Hepatocyte (in vitro differentiated cells): ENCODE data around the gene SYNE4.

Experiments used
- EZH2 ChIP-seq: fragments of 200-600 bp; sonication (generic); IDR thresholded peaks from 2 replicates; pipeline ENCODE4 v1.6.1; 2016; ENCODE audit warnings: antibody characterized with exemption, mild to moderate bottlenecking, borderline replicate concordance
- EZH2phosphoT487 ChIP-seq: fragments of 200-600 bp; sonication (generic); IDR thresholded peaks from one replicate; pipeline ENCODE4 v1.6.1; 2018; ENCODE audit warnings: antibody characterized with exemption, mild to moderate bottlenecking, low read depth, moderate library complexity; ENCODE audit not compliant: unreplicated experiment, severe bottlenecking
- TF ChIP-seq, protein P1 (sequence below): fragments of 200-600 bp; sonication (generic); IDR thresholded peaks from 2 replicates; pipeline ENCODE4 v1.5.1; 2016; ENCODE audit warnings: antibody characterized with exemption, mild to moderate bottlenecking; ENCODE audit not compliant: poor library complexity

DNA sequence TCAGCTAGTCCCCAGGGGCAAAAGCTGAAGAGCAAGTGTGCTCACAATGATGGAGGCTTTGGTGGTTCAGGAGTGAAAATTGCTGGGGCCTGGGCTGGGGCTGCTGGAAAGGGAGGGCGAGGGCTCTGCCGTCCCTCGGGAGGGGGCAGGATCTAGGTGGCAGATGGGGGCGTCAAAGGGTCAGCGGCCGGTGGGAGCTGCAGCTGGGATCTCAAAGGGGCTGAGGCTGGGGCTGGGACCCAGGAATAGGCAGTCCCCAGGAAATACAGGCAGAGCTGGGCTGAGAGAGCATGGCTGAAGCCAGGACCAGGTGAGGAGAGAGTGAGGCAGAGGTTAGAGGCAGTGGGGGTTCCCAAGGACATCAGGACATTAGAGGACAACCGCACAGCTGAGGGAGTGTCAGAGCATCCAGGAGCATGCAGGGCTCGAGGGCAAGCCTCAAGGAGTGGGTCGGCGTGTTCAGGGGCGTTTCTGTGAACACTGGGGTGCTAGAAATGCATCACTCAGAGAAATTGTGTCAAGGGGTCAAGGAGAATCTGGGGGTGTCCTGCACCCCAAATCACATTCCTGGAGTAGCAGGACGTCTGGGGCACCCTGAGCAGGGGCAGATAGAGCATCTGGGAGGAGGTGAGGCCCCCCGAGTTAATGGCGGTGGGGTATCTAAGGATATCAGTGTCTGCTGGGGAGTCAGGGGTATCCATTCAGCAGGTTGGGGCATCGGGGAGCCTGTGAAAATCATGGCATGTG lies 1.2 kb upstream of the SYNE4 start:
- TF ChIP-seq EZH2 (no peak), EZH2phosphoT487 (no peak)
- TF ChIP-seq, protein P1, sequence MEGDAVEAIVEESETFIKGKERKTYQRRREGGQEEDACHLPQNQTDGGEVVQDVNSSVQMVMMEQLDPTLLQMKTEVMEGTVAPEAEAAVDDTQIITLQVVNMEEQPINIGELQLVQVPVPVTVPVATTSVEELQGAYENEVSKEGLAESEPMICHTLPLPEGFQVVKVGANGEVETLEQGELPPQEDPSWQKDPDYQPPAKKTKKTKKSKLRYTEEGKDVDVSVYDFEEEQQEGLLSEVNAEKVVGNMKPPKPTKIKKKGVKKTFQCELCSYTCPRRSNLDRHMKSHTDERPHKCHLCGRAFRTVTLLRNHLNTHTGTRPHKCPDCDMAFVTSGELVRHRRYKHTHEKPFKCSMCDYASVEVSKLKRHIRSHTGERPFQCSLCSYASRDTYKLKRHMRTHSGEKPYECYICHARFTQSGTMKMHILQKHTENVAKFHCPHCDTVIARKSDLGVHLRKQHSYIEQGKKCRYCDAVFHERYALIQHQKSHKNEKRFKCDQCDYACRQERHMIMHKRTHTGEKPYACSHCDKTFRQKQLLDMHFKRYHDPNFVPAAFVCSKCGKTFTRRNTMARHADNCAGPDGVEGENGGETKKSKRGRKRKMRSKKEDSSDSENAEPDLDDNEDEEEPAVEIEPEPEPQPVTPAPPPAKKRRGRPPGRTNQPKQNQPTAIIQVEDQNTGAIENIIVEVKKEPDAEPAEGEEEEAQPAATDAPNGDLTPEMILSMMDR, result no peak
